ENCODE measurements around the gene CFHR5.
"Not testable (repeated sequence)": the region's sequence is repeated elsewhere in the genome, so short reads cannot be mapped to it uniquely, and the experiment has no call there.

The CFHR5 gene

GRCh38 chr1:197027359-197027758 lies 50.0 kb downstream of the CFHR5 start:
- TF ChIP-seq ZNF664 (tag by site-specific recombination; IDR thresholded peaks at IDR 0.05) (no peak), ZNF354C (tag by site-specific recombination; IDR thresholded peaks at IDR 0.05; ENCODE audit: borderline replicate concordance, low read depth) (no peak), ZNF792 (tag by site-specific recombination; IDR thresholded peaks at IDR 0.05) (no peak)
- Histone ChIP-seq H3K4me3 (ENCODE audit: low read depth, low read length) (no peak overlapping the region), H3K4me1 (ENCODE audit: control insufficient read depth, insufficient read depth, low read length) (no peaks in the 10 kb centered on the region), H3K36me3 (ENCODE audit: control insufficient read depth in 2 of 2, insufficient read depth in 1 of 2, low read length in 2 of 2) (no peaks in the 10 kb centered on the region), H3K27ac (ENCODE audit: extremely low read depth, low read depth, low read length) (no peak overlapping the region), H3K9me3 (ENCODE audit: control insufficient read depth, insufficient read depth, low read depth, low read length) (no peaks in the 10 kb centered on the region)
- POLR2A ChIA-PET, result no interaction called here
- CTCF ChIA-PET, result interaction anchor here (0.7 to 1.4 kb wide), 2 partner anchors 10 to 288 kb away, joined by 3 read pairs; no protein-coding TSS in a partner anchor

DNA sequence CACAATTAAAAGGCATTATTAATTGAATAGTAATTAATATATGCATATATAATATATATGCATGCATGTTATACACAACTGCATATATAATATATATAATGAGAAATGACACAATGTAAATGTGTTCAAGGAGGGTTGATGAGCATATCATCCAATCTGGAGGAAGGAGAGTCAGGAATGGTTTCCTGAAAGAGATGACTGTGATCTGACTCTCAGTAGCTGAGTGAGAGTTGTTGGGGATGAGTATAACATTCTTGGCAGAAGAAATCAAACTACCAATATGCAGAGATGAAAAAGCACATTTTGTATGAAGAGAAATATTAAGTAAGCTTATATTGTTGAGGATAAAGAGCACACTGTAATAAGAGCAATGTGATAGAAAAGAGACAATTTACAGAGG lies 52.4 kb downstream of the CFHR5 start:
- no peaks in the 10 kb centered on the region for H3K36me3 ChIP-seq (ENCODE audit: control insufficient read depth in 2 of 2, insufficient read depth in 1 of 2, low read length in 2 of 2)
- TF ChIP-seq ZNF660 (tag by site-specific recombination; IDR thresholded peaks at IDR 0.05) (no peak), ZNF510 (tag by site-specific recombination; IDR thresholded peaks at IDR 0.05; ENCODE audit: insufficient replicate concordance) (no peak), ZNF610 (tag by site-specific recombination; IDR thresholded peaks at IDR 0.05; ENCODE audit: borderline replicate concordance) (no peak), ZNF221 (tag by site-specific recombination; IDR thresholded peaks at IDR 0.05; ENCODE audit: borderline replicate concordance) (no peak)
- TF ChIP-seq, protein P1, sequence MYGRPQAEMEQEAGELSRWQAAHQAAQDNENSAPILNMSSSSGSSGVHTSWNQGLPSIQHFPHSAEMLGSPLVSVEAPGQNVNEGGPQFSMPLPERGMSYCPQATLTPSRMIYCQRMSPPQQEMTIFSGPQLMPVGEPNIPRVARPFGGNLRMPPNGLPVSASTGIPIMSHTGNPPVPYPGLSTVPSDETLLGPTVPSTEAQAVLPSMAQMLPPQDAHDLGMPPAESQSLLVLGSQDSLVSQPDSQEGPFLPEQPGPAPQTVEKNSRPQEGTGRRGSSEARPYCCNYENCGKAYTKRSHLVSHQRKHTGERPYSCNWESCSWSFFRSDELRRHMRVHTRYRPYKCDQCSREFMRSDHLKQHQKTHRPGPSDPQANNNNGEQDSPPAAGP (tag by site-specific recombination; IDR thresholded peaks at IDR 0.05), result no peak
- no peak overlapping the region for H3K4me3 ChIP-seq (ENCODE audit: low read depth, low read length)
- CTCF ChIA-PET, result interaction anchor here (0.7 kb wide), 1 partner anchor 1512 kb away, joined by 3 read pairs; no protein-coding TSS in a partner anchor
- H3K27ac ChIP-seq (ENCODE audit: extremely low read depth, low read depth, low read length), result no peak overlapping the region
- POLR2A ChIA-PET, result no interaction called here
- H3K9me3 ChIP-seq (ENCODE audit: control insufficient read depth, insufficient read depth, low read depth, low read length), result no peaks in the 10 kb centered on the region
- no peaks in the 10 kb centered on the region for H3K4me1 ChIP-seq (ENCODE audit: control insufficient read depth, insufficient read depth, low read length)

DNA sequence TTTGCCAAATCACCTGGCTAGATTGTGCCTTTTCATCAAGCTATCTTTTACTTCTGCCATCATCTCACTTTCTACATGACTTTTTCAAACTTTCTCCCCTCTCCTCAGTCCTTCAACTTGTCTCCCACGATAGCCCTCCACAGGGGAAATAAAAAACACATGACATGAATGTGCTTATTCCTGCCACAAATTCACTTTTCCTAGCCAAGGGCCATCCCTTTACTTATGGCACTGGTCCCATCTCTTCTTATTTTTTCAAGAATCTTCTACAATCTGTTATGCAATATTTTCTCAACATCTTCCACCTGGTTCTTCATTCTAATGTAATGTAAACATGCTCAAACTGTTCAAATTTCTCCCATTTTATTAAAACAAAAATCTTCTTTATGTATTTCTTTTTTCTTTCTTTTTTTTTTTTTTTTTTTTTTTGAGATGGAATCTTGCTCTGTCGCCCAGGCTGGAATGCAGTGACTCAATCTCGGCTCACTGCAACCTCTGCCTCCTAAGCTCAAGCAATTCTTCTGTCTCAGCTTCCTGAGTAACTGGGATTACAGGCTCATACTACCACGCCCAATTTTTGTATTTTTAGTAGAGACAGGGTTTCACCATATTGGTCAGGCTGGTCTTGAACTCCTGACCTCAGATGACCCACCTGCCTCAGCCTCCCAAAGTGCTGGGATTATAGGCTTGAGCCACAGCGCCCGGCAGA lies 57.4 kb downstream of the CFHR5 start:
- POLR2A ChIA-PET; H3K4me3 ChIP-seq (ENCODE audit: low read depth, low read length); H3K36me3 ChIP-seq (ENCODE audit: control insufficient read depth in 2 of 2, insufficient read depth in 1 of 2, low read length in 2 of 2); H3K9me3 ChIP-seq (ENCODE audit: control insufficient read depth, insufficient read depth, low read depth, low read length); CTCF ChIA-PET; H3K4me1 ChIP-seq (ENCODE audit: control insufficient read depth, insufficient read depth, low read length); H3K27ac ChIP-seq (ENCODE audit: extremely low read depth, low read depth, low read length): not testable (repeated sequence)
- TF ChIP-seq PRDM1 (tag by site-specific recombination; IDR thresholded peaks at IDR 0.05), result peak; percentile 48; the same call in 1 of the 2 replicates

DNA sequence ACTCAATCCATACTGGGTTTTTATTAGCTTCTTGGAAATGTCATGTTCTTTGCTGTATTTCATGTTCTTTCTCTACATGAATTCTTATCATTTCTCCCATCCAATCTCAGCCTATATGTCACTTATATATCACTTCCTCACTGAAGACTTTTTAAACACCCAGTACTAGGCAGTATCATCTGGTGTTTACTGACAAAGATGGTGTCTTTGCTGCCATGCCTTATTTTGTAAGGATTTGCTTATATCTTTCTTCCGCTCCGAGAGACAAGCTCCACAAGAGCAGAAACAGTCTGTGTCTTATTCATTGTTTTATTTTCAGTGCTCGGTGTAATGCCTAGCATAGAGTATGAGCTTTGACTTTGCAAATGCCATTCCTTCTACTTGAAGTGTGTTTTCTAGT lies 59.5 kb downstream of the CFHR5 start:
- POLR2A ChIA-PET, result no interaction called here

More for the DNA sequence above, 59.5 kb downstream of the CFHR5 start:
- Histone ChIP-seq H3K27ac (ENCODE audit: extremely low read depth, low read depth, low read length) (no peak overlapping the region), H3K36me3 (ENCODE audit: control insufficient read depth in 2 of 2, insufficient read depth in 1 of 2, low read length in 2 of 2) (no peaks in the 10 kb centered on the region), H3K4me1 (ENCODE audit: control insufficient read depth, insufficient read depth, low read length) (no peaks in the 10 kb centered on the region), H3K4me3 (ENCODE audit: low read depth, low read length) (no peak overlapping the region), H3K9me3 (ENCODE audit: control insufficient read depth, insufficient read depth, low read depth, low read length) (no peaks in the 10 kb centered on the region)
- TF ChIP-seq ZNF404 (tag by site-specific recombination; IDR thresholded peaks at IDR 0.05), result no peak
- no peak for TF ChIP-seq BCL11B (tag by site-specific recombination; IDR thresholded peaks at IDR 0.05; ENCODE audit: low read depth)
- no peak for TF ChIP-seq ZNF692 (tag by site-specific recombination; IDR thresholded peaks at IDR 0.05)
- no peak for TF ChIP-seq GFI1B (tag by site-specific recombination; IDR thresholded peaks at IDR 0.05)
- TF ChIP-seq EGR2 (tag by site-specific recombination; IDR thresholded peaks at IDR 0.05; ENCODE audit: low read depth), result no peak
- no peak for TF ChIP-seq MZF1 (tag by site-specific recombination; IDR thresholded peaks at IDR 0.05; ENCODE audit: borderline replicate concordance)
- TF ChIP-seq ZNF548 (tag by site-specific recombination; IDR thresholded peaks at IDR 0.05), result no peak
- no peak for TF ChIP-seq KLF7 (tag by site-specific recombination; IDR thresholded peaks at IDR 0.05; ENCODE audit: borderline replicate concordance)
- TF ChIP-seq, protein P2, sequence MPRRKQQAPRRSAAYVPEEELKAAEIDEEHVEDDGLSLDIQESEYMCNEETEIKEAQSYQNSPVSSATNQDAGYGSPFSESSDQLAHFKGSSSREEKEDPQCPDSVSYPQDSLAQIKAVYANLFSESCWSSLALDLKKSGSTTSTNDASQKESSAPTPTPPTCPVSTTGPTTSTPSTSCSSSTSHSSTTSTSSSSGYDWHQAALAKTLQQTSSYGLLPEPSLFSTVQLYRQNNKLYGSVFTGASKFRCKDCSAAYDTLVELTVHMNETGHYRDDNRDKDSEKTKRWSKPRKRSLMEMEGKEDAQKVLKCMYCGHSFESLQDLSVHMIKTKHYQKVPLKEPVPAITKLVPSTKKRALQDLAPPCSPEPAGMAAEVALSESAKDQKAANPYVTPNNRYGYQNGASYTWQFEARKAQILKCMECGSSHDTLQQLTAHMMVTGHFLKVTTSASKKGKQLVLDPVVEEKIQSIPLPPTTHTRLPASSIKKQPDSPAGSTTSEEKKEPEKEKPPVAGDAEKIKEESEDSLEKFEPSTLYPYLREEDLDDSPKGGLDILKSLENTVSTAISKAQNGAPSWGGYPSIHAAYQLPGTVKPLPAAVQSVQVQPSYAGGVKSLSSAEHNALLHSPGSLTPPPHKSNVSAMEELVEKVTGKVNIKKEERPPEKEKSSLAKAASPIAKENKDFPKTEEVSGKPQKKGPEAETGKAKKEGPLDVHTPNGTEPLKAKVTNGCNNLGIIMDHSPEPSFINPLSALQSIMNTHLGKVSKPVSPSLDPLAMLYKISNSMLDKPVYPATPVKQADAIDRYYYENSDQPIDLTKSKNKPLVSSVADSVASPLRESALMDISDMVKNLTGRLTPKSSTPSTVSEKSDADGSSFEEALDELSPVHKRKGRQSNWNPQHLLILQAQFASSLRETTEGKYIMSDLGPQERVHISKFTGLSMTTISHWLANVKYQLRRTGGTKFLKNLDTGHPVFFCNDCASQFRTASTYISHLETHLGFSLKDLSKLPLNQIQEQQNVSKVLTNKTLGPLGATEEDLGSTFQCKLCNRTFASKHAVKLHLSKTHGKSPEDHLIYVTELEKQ (tag by site-specific recombination; IDR thresholded peaks at IDR 0.05; ENCODE audit: borderline replicate concordance), result no peak
- CTCF ChIA-PET, result interaction anchor here (0.6 to 0.9 kb wide), 2 partner anchors 9 to 33 kb away, joined by 3 read pairs; no protein-coding TSS in a partner anchor

All from HEK293 (cell line).